Karpas-422 (cell line): ENCODE results near the gene TUT4. TPM values are rescaled to one million over a fixed set of nuclear protein-coding genes. Genes with fewer than 3 reads are reported as not detected.
A peak's percentile ranks its signal among the peaks of the same experiment; 100 is the strongest.

Experiments
- DNase-seq: peaks from one replicate; pipeline ENCODE4 v3.0.0-alpha.2; 2015
- H2AFZ ChIP-seq: fragments of 200-600 bp; sonication (generic); 2 replicates; pipeline ENCODE4 v1.6.1; 2014; ENCODE audit warnings: antibody characterized with exemption, low read length, mixed read lengths
- H3K27ac ChIP-seq: fragments of 200-600 bp; sonication (generic); 2 replicates; pipeline ENCODE4 v1.5.1; 2014; ENCODE audit warnings: mild to moderate bottlenecking, low read length, moderate library complexity
- H3K27me3 ChIP-seq: fragments of 200-600 bp; sonication (generic); 2 replicates; pipeline ENCODE4 v1.6.1; 2014; ENCODE audit warnings: low read length, mixed read lengths
- H3K36me3 ChIP-seq: fragments of 200-600 bp; sonication (generic); 2 replicates; pipeline ENCODE4 v1.6.1; 2014; ENCODE audit warnings: low read length, mixed read lengths; ENCODE audit not compliant: insufficient read depth
- H3K4me1 ChIP-seq: fragments of 200-600 bp; sonication (generic); 2 replicates; pipeline ENCODE4 v1.6.1; 2014; ENCODE audit warnings: mild to moderate bottlenecking, low read length, mixed read lengths
- H3K4me2 ChIP-seq: fragments of 200-600 bp; sonication (generic); 2 replicates; pipeline ENCODE4 v1.6.1; 2014; ENCODE audit warnings: low read length, low read depth, mild to moderate bottlenecking; ENCODE audit not compliant: poor library complexity, severe bottlenecking
- H3K4me3 ChIP-seq: fragments of 200-600 bp; sonication (generic); 2 replicates; pipeline ENCODE4 v1.5.1; 2014; ENCODE audit warnings: mild to moderate bottlenecking, antibody characterized with exemption, low read length, mixed read lengths
- H3K79me2 ChIP-seq: fragments of 200-600 bp; sonication (generic); 2 replicates; pipeline ENCODE4 v1.6.1; 2014; ENCODE audit warnings: mild to moderate bottlenecking, low read length, mixed read lengths
- H3K9ac ChIP-seq: fragments of 200-600 bp; sonication (generic); 2 replicates; pipeline ENCODE4 v1.6.0; 2014; ENCODE audit warnings: low read length
- H3K9me2 ChIP-seq: fragments of 200-600 bp; sonication (generic), shearing (Covaris generic); replicated peaks from 2 replicates; pipeline ENCODE4 v1.6.0; 2014; ENCODE audit warnings: mild to moderate bottlenecking, low read length, moderate library complexity; ENCODE audit not compliant: insufficient read depth
- H3K9me3 ChIP-seq: fragments of 300-700, 200-600 bp; sonication (generic); 2 replicates; pipeline ENCODE4 v1.6.1; 2014; ENCODE audit warnings: low read length, mixed read lengths
- H4K20me1 ChIP-seq: fragments of 200-600 bp; sonication (generic); 2 replicates; pipeline ENCODE4 v1.6.1; 2014; ENCODE audit warnings: mild to moderate bottlenecking, antibody characterized with exemption, low read length, low read depth; ENCODE audit not compliant: insufficient read depth
- total RNA-seq: library from RNA; depleted of rRNA; stranded (reverse); fragments of >200 nt; shearing (Covaris generic); gene quantifications from 2 replicates; pipeline ENCODE4 v1.2.3, GENCODE V29; 2014; ENCODE audit warnings: low replicate concordance

Gene TUT4
- total RNA-seq, 1 experiment from 2014 or later, result 97.8 TPM

- no peak overlapping the region for H3K4me3 ChIP-seq
- no peaks in the 10 kb centered on the region for H3K27me3 ChIP-seq
- peaks cover 14% of the 10 kb centered on the region; the same call in 1 of the 2 replicates for H3K36me3 ChIP-seq
- H3K79me2 ChIP-seq, result peaks cover 57% of the 10 kb centered on the region
- no peaks in the 10 kb centered on the region for H3K9me3 ChIP-seq
- H3K27ac ChIP-seq, result no peak overlapping the region
- no peaks in the 10 kb centered on the region for H3K9me2 ChIP-seq
- H3K9ac ChIP-seq, result no peak overlapping the region
- H4K20me1 ChIP-seq, result no peaks in the 10 kb centered on the region
- H3K4me2 ChIP-seq, result no peak overlapping the region
- no peak overlapping the region for H2AFZ ChIP-seq
- no peak for DNase-seq
- H3K4me1 ChIP-seq, result no peaks in the 10 kb centered on the region
Measured at GRCh38 chr1:52469108-52469507, 83.8 kb downstream of the TUT4 start.

GRCh38 chr1:52463891-52464290 lies 89.0 kb downstream of the TUT4 start:
- no peak overlapping the region for H3K9ac ChIP-seq
- no peak overlapping the region for H2AFZ ChIP-seq
- H3K27ac ChIP-seq, result no peak overlapping the region
- H3K4me2 ChIP-seq, result no peak overlapping the region
- H3K9me2 ChIP-seq, result no peaks in the 10 kb centered on the region
- H3K4me1 ChIP-seq, result no peaks in the 10 kb centered on the region
- DNase-seq, result no peak
- H4K20me1 ChIP-seq, result no peaks in the 10 kb centered on the region
- no peaks in the 10 kb centered on the region for H3K27me3 ChIP-seq
- no peak overlapping the region for H3K4me3 ChIP-seq
- no peaks in the 10 kb centered on the region for H3K9me3 ChIP-seq
- H3K36me3 ChIP-seq, result peaks cover 6% of the 10 kb centered on the region; the same call in 1 of the 2 replicates
- peaks cover 32% of the 10 kb centered on the region for H3K79me2 ChIP-seq

DNA sequence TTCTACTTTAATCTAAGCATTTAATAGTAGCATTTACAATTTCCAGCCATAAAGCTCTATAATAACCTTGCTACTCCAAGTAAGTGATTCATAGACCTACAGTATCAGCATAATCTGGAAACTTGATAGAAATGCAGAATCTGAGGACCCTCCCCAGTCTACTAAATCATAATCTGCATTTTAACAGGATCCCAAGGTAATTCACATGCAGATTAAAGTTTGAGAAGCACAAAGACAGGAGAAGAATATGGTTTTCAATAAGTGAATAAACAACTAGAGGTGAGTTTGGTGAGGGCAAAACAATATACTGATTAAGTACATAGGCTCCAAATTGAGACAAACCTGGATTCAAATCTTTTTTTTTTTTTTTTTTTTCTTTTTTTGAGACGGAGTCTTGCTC lies 91.1 kb downstream of the TUT4 start:
- Histone ChIP-seq H3K4me3 (no peak overlapping the region), H3K27me3 (no peaks in the 10 kb centered on the region), H3K9ac (no peak overlapping the region)

GRCh38 chr1:52460694-52461093 lies 92.2 kb downstream of the TUT4 start:
- Histone ChIP-seq H2AFZ (no peak overlapping the region), H3K9me2 (no peaks in the 10 kb centered on the region), H3K27me3 (no peaks in the 10 kb centered on the region), H3K4me1 (no peaks in the 10 kb centered on the region), H3K9ac (no peak overlapping the region), H3K36me3 (peaks cover 13% of the 10 kb centered on the region), H3K79me2 (peaks cover 17% of the 10 kb centered on the region), H4K20me1 (no peaks in the 10 kb centered on the region), H3K4me3 (no peak overlapping the region), H3K9me3 (no peaks in the 10 kb centered on the region), H3K27ac (no peak overlapping the region), H3K4me2 (no peak overlapping the region)
- no peak for DNase-seq

More for the DNA sequence above, 91.1 kb downstream of the TUT4 start:
- Histone ChIP-seq H3K9me2 (no peaks in the 10 kb centered on the region), H2AFZ (no peak overlapping the region), H3K36me3 (peaks cover 13% of the 10 kb centered on the region), H3K9me3 (no peaks in the 10 kb centered on the region), H3K27ac (no peak overlapping the region), H3K79me2 (peaks cover 22% of the 10 kb centered on the region), H3K4me2 (no peak overlapping the region), H4K20me1 (no peaks in the 10 kb centered on the region), H3K4me1 (no peaks in the 10 kb centered on the region)
- DNase-seq, result no peak

DNA sequence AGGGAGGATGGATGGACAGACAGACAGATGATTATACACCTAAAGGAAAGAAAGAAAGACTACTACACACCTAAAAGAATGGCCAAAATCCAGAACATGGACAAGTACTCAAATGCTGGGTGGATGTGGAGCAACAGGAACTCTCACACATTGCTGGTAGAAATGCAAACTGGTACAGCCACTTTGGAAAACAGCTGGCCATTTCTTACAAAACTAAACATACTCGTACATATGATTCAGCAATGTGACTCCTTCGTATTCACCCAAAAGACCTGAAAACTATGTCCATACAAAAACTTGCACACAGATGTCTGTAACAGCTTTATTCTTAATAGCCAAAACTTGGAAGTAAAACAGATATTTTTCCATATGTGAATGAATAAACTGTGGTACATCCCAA lies 97.2 kb downstream of the TUT4 start:
- Histone ChIP-seq H3K4me3 (no peak overlapping the region), H3K27me3 (no peaks in the 10 kb centered on the region), H3K9ac (no peak overlapping the region), H3K4me2 (no peak overlapping the region), H3K79me2 (peaks cover 20% of the 10 kb centered on the region), H3K36me3 (peaks cover 19% of the 10 kb centered on the region), H4K20me1 (no peaks in the 10 kb centered on the region), H3K4me1 (no peaks in the 10 kb centered on the region), H3K27ac (no peak overlapping the region), H3K9me3 (no peaks in the 10 kb centered on the region), H2AFZ (no peak overlapping the region), H3K9me2 (no peaks in the 10 kb centered on the region)
- DNase-seq, result no peak

GRCh38 chr1:52454779-52455178 lies 98.1 kb downstream of the TUT4 start:
- Histone ChIP-seq H3K9ac (no peak overlapping the region), H2AFZ (no peak overlapping the region), H4K20me1 (no peaks in the 10 kb centered on the region), H3K27me3 (no peaks in the 10 kb centered on the region), H3K9me3 (no peaks in the 10 kb centered on the region), H3K27ac (no peak overlapping the region), H3K9me2 (no peaks in the 10 kb centered on the region), H3K36me3 (peaks cover 19% of the 10 kb centered on the region), H3K4me2 (no peak overlapping the region), H3K4me1 (no peaks in the 10 kb centered on the region), H3K79me2 (peaks cover 26% of the 10 kb centered on the region), H3K4me3 (no peak overlapping the region)
- no peak for DNase-seq

DNA sequence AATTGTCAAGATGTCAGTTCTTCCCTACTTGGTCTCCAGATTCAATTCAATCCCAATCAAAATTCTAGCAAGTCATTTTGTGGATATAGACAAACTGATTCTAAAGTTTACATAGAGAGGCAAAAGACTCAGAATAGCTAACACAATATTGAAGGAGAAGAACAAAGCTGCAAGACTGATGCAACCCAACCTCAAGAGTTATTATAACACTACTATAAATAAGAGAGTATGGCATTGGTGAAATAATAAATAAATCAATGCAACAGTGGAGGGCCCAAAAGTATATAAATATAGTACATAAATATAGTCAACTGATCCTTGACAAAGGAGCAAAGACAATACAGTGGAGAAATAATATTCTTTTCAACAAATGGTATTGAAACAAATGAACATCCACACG lies 98.8 kb downstream of the TUT4 start:
- peaks cover 31% of the 10 kb centered on the region for H3K79me2 ChIP-seq

DNA sequence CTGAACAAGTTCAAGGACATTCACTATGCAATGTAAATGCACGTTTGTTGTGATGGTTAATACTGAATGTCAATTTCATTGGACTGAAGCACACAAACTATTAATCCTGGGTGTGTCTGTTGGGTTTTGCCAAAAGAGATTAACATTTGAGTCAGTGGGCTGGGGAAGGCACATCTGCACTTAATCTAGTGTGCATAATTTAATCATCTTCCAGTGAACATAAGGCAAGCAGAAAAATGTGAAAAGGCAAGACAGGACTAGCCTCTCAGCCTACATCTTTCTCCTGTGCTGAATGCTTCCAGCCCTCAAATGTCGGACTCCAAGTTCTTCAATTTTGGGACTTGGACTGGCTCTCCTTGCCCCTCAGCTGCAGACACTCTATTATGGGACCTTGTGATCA lies 108.4 kb downstream of the TUT4 start:
- Histone ChIP-seq H3K9me2 (no peaks in the 10 kb centered on the region), H4K20me1 (no peaks in the 10 kb centered on the region), H3K4me3 (no peak overlapping the region), H2AFZ (no peak overlapping the region), H3K36me3 (peaks cover 18% of the 10 kb centered on the region), H3K4me2 (no peak overlapping the region), H3K9ac (no peak overlapping the region), H3K9me3 (no peaks in the 10 kb centered on the region), H3K79me2 (peaks cover 1% of the 10 kb centered on the region; the same call in 1 of the 2 replicates), H3K27ac (no peak overlapping the region), H3K4me1 (peaks cover 14% of the 10 kb centered on the region), H3K27me3 (no peaks in the 10 kb centered on the region)
- DNase-seq, result no peak

More for the DNA sequence above, 98.8 kb downstream of the TUT4 start:
- H3K36me3 ChIP-seq, result peaks cover 19% of the 10 kb centered on the region
- H3K9me3 ChIP-seq, result no peaks in the 10 kb centered on the region
- H3K9ac ChIP-seq, result no peak overlapping the region
- no peak overlapping the region for H3K27ac ChIP-seq
- no peaks in the 10 kb centered on the region for H3K4me1 ChIP-seq
- no peak for DNase-seq
- H4K20me1 ChIP-seq, result no peaks in the 10 kb centered on the region
- no peak overlapping the region for H3K4me2 ChIP-seq
- no peaks in the 10 kb centered on the region for H3K9me2 ChIP-seq
- no peak overlapping the region for H2AFZ ChIP-seq
- H3K27me3 ChIP-seq, result no peaks in the 10 kb centered on the region
- no peak overlapping the region for H3K4me3 ChIP-seq

DNA sequence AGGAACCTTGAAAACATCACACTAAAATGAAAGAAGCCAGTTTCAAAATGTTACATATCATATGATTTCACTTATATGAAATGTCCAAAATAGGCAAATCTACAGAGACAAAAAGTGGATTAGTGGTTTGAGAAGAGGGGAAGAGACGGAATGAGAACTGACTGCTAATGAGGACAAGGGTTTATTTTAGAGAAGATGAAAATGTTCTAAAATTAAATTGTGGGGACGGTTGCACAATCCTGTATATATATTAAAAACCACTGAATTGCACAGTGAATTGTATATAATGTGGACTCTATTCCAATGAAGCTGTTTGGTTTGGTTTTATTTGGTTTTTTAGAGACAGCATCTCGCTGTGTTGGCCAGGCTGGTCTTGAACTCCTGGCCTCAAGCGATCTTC lies 112.9 kb downstream of the TUT4 start:
- Histone ChIP-seq H3K9ac (no peak overlapping the region), H3K27me3 (no peaks in the 10 kb centered on the region), H3K79me2 (no peaks in the 10 kb centered on the region), H4K20me1 (no peaks in the 10 kb centered on the region), H3K9me3 (no peaks in the 10 kb centered on the region), H3K4me3 (no peak overlapping the region), H2AFZ (no peak overlapping the region), H3K4me2 (peak overlapping the region; percentile 12), H3K9me2 (no peaks in the 10 kb centered on the region), H3K4me1 (peaks cover 14% of the 10 kb centered on the region), H3K36me3 (peaks cover 19% of the 10 kb centered on the region), H3K27ac (peak overlapping the region; percentile 49)
- peak; percentile 59 for DNase-seq
